Ascending aorta (tissue), 2 donors: ENCODE data around the gene RIMS4. TPM values are rescaled to one million over a fixed set of nuclear protein-coding genes. Genes with fewer than 3 reads are reported as not detected.

Experiments
- DNase-seq, 2 donors: peaks; one replicate each; pipeline ENCODE4 v3.0.0-alpha.2; 2019; ENCODE audit warnings: low spot score in 2 of 2
- H3K27ac ChIP-seq, 2 donors: fragments of 200-600 bp; sonication (generic); one replicate each; pipeline ENCODE4 v1.5.1; 2016 to 2017; ENCODE audit warnings: mild to moderate bottlenecking in 1 of 2
- H3K27me3 ChIP-seq: fragments of 200-600 bp; sonication (generic); one replicate; pipeline ENCODE4 v1.5.1; 2017
- H3K36me3 ChIP-seq, 2 donors: fragments of 200-600 bp; sonication (generic); one replicate each; pipeline ENCODE4 v1.5.1; 2016
- H3K4me1 ChIP-seq, 2 donors: fragments of 200-600 bp; sonication (generic); one replicate each; pipeline ENCODE4 v1.5.1; 2016 to 2017; ENCODE audit warnings: mild to moderate bottlenecking in 1 of 2
- H3K4me3 ChIP-seq, 2 donors: fragments of 200-600 bp; sonication (generic); one replicate each; pipeline ENCODE4 v1.5.1; 2016 to 2017; ENCODE audit warnings: mild to moderate bottlenecking in 1 of 2
- H3K9me3 ChIP-seq, 2 donors: fragments of 200-600 bp; sonication (generic); one replicate each; pipeline ENCODE4 v1.5.1; 2016
- intact Hi-C: fragments of 100-400 bp; cut with DNase I; formaldehyde crosslinking; loops from one replicate; pipeline ENCODE4 v1.15.1; 2023
- total RNA-seq: library from RNA; depleted of rRNA; stranded (reverse); fragments of >200 nt; gene quantifications from one replicate; pipeline ENCODE4 v1.1.0, GENCODE V29; 2016
- TF ChIP-seq, protein P1 (sequence below), 3 experiments: fragments of 200-600 bp in 2 of 3; fragments of 450-650 bp in 1 of 3; sonication (generic) in 2 of 3; IDR thresholded peaks; one replicate each; pipeline ENCODE4 v1.5.1; 2016 to 2019; ENCODE audit warnings: antibody characterized with exemption in 3 of 3, mild to moderate bottlenecking in 1 of 3, moderate library complexity in 1 of 3

RIMS4 gene
- total RNA-seq, 1 donor from 2014 or later, result 4.0 TPM

DNA sequence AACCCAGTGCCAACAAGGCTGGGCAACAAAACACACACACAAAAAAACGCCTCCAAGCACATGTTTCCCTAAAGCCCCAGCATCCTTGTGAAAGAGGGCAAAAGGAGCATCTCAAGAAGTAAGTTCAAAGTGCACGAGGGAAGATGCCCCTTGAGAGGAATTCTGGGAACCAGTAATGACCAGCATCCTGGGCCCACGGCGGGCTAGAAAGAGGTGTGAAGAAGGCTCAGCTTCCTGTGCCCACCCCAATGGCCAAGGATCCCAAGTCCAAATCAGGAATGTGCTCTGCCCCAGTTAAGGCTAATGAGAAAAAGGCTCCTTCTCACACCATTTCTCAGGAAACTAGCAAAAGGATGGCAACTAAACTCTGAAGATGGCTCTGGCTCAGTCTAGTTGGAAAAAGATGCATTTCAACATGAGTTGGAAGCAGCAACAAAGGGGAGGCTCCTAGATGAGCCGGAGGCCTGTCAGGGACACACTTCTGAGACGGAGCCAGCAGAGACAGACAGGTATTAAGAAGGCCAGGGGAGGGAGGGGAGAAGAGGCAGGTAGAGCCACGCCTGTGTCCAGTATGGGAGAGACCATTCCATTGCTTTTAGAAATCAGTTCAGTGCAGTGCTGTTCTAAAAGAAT lies 3.2 kb downstream of the RIMS4 start:
- H3K27me3 ChIP-seq, result peaks cover 11% of the 10 kb centered on the region
- H3K9me3 ChIP-seq, result peaks cover 0 to 6% of the 10 kb centered on the region in 2 donors
- no peak overlapping the region for H3K4me3 ChIP-seq
- TF ChIP-seq, protein P1, sequence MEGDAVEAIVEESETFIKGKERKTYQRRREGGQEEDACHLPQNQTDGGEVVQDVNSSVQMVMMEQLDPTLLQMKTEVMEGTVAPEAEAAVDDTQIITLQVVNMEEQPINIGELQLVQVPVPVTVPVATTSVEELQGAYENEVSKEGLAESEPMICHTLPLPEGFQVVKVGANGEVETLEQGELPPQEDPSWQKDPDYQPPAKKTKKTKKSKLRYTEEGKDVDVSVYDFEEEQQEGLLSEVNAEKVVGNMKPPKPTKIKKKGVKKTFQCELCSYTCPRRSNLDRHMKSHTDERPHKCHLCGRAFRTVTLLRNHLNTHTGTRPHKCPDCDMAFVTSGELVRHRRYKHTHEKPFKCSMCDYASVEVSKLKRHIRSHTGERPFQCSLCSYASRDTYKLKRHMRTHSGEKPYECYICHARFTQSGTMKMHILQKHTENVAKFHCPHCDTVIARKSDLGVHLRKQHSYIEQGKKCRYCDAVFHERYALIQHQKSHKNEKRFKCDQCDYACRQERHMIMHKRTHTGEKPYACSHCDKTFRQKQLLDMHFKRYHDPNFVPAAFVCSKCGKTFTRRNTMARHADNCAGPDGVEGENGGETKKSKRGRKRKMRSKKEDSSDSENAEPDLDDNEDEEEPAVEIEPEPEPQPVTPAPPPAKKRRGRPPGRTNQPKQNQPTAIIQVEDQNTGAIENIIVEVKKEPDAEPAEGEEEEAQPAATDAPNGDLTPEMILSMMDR (IDR thresholded peaks at IDR 0.05), result no peak
- H3K27ac ChIP-seq, result no peak overlapping the region
- DNase-seq, result no peak
- no peaks in the 10 kb centered on the region for H3K36me3 ChIP-seq
- peaks cover 7 to 10% of the 10 kb centered on the region in 2 donors for H3K4me1 ChIP-seq
- intact Hi-C loops, result no loop called here

DNA sequence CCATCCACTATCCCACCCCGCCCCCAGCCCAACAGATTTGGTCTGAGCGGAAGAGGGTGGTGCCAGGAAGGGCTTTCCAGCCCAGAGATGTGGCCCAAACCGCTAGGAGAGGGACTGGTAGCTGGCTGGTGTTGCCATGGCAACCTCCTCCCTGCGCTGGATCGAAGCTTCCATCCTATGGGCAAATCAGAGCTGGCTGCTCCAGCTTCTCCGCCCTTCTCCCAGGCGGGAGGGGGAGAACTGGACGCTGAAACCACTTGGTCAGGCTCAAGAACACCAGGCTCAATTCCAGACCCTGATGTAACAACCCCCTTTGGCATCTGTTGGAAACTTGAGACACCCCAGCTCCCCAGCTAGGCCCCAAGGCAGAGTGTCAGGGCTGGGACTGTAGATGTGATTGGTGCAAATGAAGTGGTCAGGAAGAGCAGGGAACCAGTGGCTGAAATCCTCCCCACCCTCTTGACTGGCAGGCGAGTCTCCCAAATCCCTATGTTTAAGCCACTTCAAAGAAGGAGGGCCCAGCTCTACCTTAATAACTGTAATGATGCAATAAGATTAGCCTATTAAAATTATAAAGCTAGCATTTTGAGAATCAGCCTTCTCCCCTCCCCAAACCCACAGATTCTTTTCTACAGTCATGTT lies 4.2 kb downstream of the RIMS4 start:
- TF ChIP-seq, protein P1 (IDR thresholded peaks at IDR 0.05), result no peak
- intact Hi-C loops, result no loop called here

DNA sequence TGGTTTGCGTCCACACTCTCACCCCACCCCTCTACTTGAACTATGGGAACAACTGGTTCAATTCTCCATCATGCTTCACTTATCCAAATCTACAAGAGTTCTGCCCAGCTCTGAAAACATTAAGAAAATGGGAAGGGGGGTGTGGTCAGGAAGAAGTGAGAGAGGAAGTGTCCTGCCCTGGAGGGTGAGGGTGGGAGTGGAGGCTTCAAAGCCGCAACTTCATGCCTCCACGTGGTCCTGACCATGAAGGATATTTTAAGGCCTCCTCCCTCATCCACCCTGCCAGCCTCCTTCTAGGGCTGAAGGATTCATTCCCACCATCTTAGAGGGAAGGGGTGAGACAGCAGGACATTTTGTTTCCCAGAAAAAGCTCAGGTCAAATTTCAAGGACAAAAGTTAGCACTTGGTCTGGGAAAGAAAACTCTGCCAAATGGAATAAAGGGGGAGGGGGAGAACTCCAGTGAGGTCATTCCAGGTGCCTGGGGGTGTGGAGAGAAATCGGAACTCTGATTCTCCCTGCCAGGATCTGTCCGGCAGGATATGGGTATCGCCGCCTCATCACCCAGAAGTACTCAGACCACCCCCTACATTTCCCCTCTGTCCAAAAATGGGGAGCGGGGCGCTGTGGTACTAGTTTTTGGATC lies 4.9 kb downstream of the RIMS4 start:
- peaks cover 3% of the 10 kb centered on the region for H3K27me3 ChIP-seq
- no peaks in the 10 kb centered on the region for H3K9me3 ChIP-seq
- peaks cover 4 to 10% of the 10 kb centered on the region in 2 donors for H3K4me1 ChIP-seq
- TF ChIP-seq, protein P1 (IDR thresholded peaks at IDR 0.05), result no peak
- intact Hi-C loops, result no loop called here
- H3K36me3 ChIP-seq, result no peaks in the 10 kb centered on the region
- no peak overlapping the region for H3K27ac ChIP-seq
- no peak overlapping the region for H3K4me3 ChIP-seq
- no peak for DNase-seq

More for the DNA sequence above, 4.2 kb downstream of the RIMS4 start:
- Histone ChIP-seq H3K4me1 (peaks cover 7 to 10% of the 10 kb centered on the region in 2 donors), H3K27me3 (peaks cover 10% of the 10 kb centered on the region), H3K9me3 (no peaks in the 10 kb centered on the region), H3K36me3 (no peaks in the 10 kb centered on the region), H3K4me3 (no peak overlapping the region), H3K27ac (no peak overlapping the region)
- peak; percentile 17 to 79 for DNase-seq

DNA sequence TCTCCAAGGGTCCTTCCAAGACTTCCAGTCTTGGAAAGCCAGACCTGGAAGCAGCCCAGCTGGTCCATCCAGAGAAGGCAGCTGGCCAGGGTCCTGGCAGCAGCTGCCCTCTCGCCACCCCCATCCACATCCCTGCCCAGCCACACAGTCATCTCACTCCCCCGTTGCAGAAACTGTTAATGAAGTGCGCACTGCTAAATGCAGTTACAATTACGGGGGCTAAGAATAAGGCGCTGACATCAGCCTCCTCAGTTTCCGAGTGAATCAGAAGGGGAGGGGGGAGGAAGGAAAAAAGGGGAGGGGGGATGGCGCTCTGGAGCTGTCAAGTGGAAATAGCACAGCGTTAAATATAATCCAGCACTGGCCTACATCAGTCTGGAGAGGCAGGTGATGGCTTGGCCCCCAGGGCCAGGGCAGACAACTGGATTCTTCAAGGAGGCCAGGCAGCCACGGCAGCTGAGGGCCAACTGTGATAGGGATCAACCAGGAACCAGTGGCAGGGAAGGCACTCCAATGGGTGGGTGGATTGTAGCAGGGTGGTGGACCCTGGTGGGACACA lies 6.9 kb downstream of the RIMS4 start:
- intact Hi-C loops, result loop anchor here (5.0 kb wide), 1 partner anchor 64 kb away; no protein-coding TSS in a partner anchor
- H3K27me3 ChIP-seq, result no peaks in the 10 kb centered on the region
- DNase-seq, result no peak

DNA sequence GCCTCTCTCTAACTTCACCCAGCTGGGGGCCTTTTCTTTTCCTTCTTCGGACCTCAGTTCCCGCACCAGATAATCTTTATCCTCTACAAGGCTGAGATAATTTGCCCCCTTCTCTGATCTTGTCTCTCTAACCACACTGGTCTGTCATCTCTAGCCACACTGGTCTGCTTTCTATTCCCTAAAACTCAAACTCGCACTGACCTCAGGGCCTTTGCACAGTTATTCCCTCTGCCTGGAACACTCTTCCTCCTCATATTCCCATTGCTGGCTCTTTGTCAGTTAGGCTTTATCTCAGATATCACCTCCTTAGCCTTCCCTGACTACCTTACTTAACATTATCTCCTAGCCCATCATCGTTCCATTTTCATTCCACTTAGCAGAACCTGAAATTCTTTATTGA lies 7.6 kb downstream of the RIMS4 start:
- no peak for DNase-seq
- Histone ChIP-seq H3K27ac (no peak overlapping the region), H3K36me3 (no peaks in the 10 kb centered on the region), H3K27me3 (no peaks in the 10 kb centered on the region), H3K4me3 (no peak overlapping the region), H3K9me3 (no peaks in the 10 kb centered on the region), H3K4me1 (peaks cover 0 to 3% of the 10 kb centered on the region in 2 donors)
- intact Hi-C loops, result loop anchor here (5.0 kb wide), 1 partner anchor 65 kb away; no protein-coding TSS in a partner anchor
- TF ChIP-seq, protein P1 (IDR thresholded peaks at IDR 0.05), result no peak

More for the DNA sequence above, 6.9 kb downstream of the RIMS4 start:
- Histone ChIP-seq H3K9me3 (no peaks in the 10 kb centered on the region), H3K36me3 (no peaks in the 10 kb centered on the region), H3K4me1 (peaks cover 0 to 3% of the 10 kb centered on the region in 2 donors), H3K27ac (no peak overlapping the region), H3K4me3 (no peak overlapping the region)
- TF ChIP-seq, protein P1 (IDR thresholded peaks at IDR 0.05), result no peak
